ENCODE data around the gene DCXR. TPM values are rescaled to one million over a fixed set of nuclear protein-coding genes. Genes with fewer than 3 reads are reported as not detected.

DCXR gene
- total RNA-seq, 1 experiment from 2014 or later: 306 TPM

- Histone ChIP-seq H3K27me3 (ENCODE audit: insufficient read depth, low read length) (no peaks in the 10 kb centered on the region), H2AFZ (ENCODE audit: low read depth, low read length, poor library complexity, severe bottlenecking) (no peak overlapping the region), H3K4me3 (replicated peaks in 1 of 2; ENCODE audit: low read depth in 1 of 2, low read length in 2 of 2) (peak overlapping the region; percentile 62 to 71), H3K36me3 (ENCODE audit: control insufficient read depth in 1 of 2, insufficient read depth in 2 of 2, low read length in 2 of 2) (peaks cover 0 to 7% of the 10 kb centered on the region in 2 experiments; a peak in 1 of 4 replicates), H3K9ac (ENCODE audit: low read length) (peak overlapping the region; percentile 73), H3K79me2 (ENCODE audit: insufficient read depth, low read length) (peaks cover 14% of the 10 kb centered on the region; the same call in 1 of the 2 replicates), H3K9me2 (ENCODE audit: insufficient read depth) (no peaks in the 10 kb centered on the region), H3K4me1 (ENCODE audit: control insufficient read depth in 1 of 2, insufficient read depth in 2 of 2, low read length in 2 of 2) (peaks cover 10 to 50% of the 10 kb centered on the region in 2 experiments; a peak in 3 of 4 replicates), H3K9me3 (ENCODE audit: control insufficient read depth in 1 of 2, insufficient read depth in 1 of 2, low read depth in 1 of 2, low read length in 2 of 2) (no peaks in the 10 kb centered on the region), H3K27ac (ENCODE audit: low read depth, low read length) (peak overlapping the region; percentile 93), H4K20me1 (ENCODE audit: insufficient read depth) (no peaks in the 10 kb centered on the region), H3K4me2 (ENCODE audit: low read length) (peak overlapping the region; percentile 99)
- no TSS peak for BruUV-seq (replicated peaks)
- ChIA-PET CTCF (interaction anchor here (0.6 to 3.0 kb wide), 28 partner anchors 9 to 748 kb away, joined by 3 to 39 read pairs (median 3); partner anchors contain the start of genes CENPX, FASN, LRRC45 and PYCR1), POLR2A (interaction anchor here (1.0 to 1.7 kb wide), 5 partner anchors 8 to 198 kb away, joined by 3 read pairs; partner anchors contain the start of genes CENPX, LRRC45 and SLC16A3), RAD21 (ENCODE audit: low non-redundant PET in 1 of 2, low total read pairs in 2 of 2, uncharacterized antibody in 2 of 2, unreplicated experiment in 2 of 2) (interaction anchor here (0.5 to 0.9 kb wide), 4 partner anchors 10 to 76 kb away, joined by 3 to 4 read pairs (median 3); no protein-coding TSS in a partner anchor)
- intact Hi-C loops (cut with micrococcal nuclease): loop anchor here (1.0 to 10.0 kb wide), 6 partner anchors 7 to 384 kb away; partner anchors contain the start of genes HEXD, LRRC45 and OGFOD3
- ATAC-seq (peak; percentile 63), DNase-seq (ENCODE audit: low read depth, low spot score) (peak; percentile 72)
- no peak for TF ChIP-seq SIN3A (IDR thresholded peaks at IDR 0.05; ENCODE audit: low read depth)
- no peak for TF ChIP-seq ZBTB33 (IDR thresholded peaks at IDR 0.05; ENCODE audit: extremely low read depth, insufficient replicate concordance, low read length)
- TF ChIP-seq EZH2phosphoT487 (IDR thresholded peaks at IDR 0.05; ENCODE audit: borderline replicate concordance): no peak
- no peak for TF ChIP-seq REST (IDR thresholded peaks at IDR 0.05; ENCODE audit: low read depth)
- no peak for TF ChIP-seq POLR2A (IDR thresholded peaks at IDR 0.05; ENCODE audit: borderline replicate concordance, extremely low read depth, insufficient read depth, insufficient read length)
- TF ChIP-seq POLR2AphosphoS5 (IDR thresholded peaks at IDR 0.05; ENCODE audit: low read depth, low read length): no peak; the same call in 1 of the 2 replicates
- peak; percentile 51; the same call in 1 of the 2 replicates for TF ChIP-seq MAX (IDR thresholded peaks at IDR 0.05)
- peak; percentile 64 for TF ChIP-seq YY1 (IDR thresholded peaks at IDR 0.05; ENCODE audit: extremely low read depth, insufficient replicate concordance, low read depth, low read length)
- no peak for TF ChIP-seq CBX3 (IDR thresholded peaks at IDR 0.05; ENCODE audit: low read depth)
- no peak for TF ChIP-seq TCF7L2 (IDR thresholded peaks at IDR 0.05; ENCODE audit: borderline replicate concordance, extremely low read depth, insufficient read depth, insufficient read length)
- TF ChIP-seq CEBPB (IDR thresholded peaks at IDR 0.05; ENCODE audit: low read depth): no peak
- no peak for TF ChIP-seq JUND (IDR thresholded peaks at IDR 0.05)
- TF ChIP-seq ZNF274 (IDR thresholded peaks at IDR 0.05; ENCODE audit: low read depth, low read length): no peak
- no peak for TF ChIP-seq ELF1 (IDR thresholded peaks at IDR 0.05; ENCODE audit: borderline replicate concordance, low read depth)
- no peak for TF ChIP-seq SRF (IDR thresholded peaks at IDR 0.05; ENCODE audit: low read depth)
- TF ChIP-seq EGR1 (IDR thresholded peaks at IDR 0.05; ENCODE audit: low read depth): no peak
- no peak for TF ChIP-seq SP1 (IDR thresholded peaks at IDR 0.05; ENCODE audit: low read depth)
Observed at GRCh38 chr17:82030470-82031302, 6.8 kb downstream of the DCXR start.
